SK-N-SH treated with all-trans-retinoic acid at 6 μM for 48 hours (cell line): ENCODE results near the gene RIMBP2.

Experiments
- ATAC-seq: fragments of 200-7000 bp; cut with Tn5 transposase; 3 replicates; pipeline ENCODE4 v1.9.1; 2020; ENCODE audit warnings: mild to moderate bottlenecking, moderate library complexity
- ARNTL ChIP-seq: fragments of 450-650 bp; formaldehyde crosslinking; IDR thresholded peaks from 2 replicates; pipeline ENCODE4 v1.5.0; 2020; ENCODE audit warnings: low read depth, mild to moderate bottlenecking, moderate library complexity, borderline replicate concordance
- BACH2 ChIP-seq: fragments of 250-450 bp; sonication (Bioruptor Pico); IDR thresholded peaks from 2 replicates; pipeline ENCODE4 v1.9.0; 2021; ENCODE audit warnings: mild to moderate bottlenecking, borderline replicate concordance
- CREB5 ChIP-seq: fragments of 250-450 bp; sonication (Bioruptor Pico); IDR thresholded peaks from 2 replicates; pipeline ENCODE4 v1.5.1; 2020; ENCODE audit warnings: low read depth, mild to moderate bottlenecking, moderate library complexity
- CSDC2 ChIP-seq: fragments of 250-450 bp; sonication (Bioruptor Pico); IDR thresholded peaks from 2 replicates; pipeline ENCODE4 v1.5.0; 2020; ENCODE audit warnings: mild to moderate bottlenecking, moderate library complexity
- CSRNP3 ChIP-seq: fragments of 250-450 bp; sonication (Bioruptor Pico); IDR thresholded peaks from 2 replicates; pipeline ENCODE4 v1.5.1; 2021; ENCODE audit warnings: mild to moderate bottlenecking, moderate library complexity
- ESRRG ChIP-seq: fragments of 250-450 bp; sonication (Bioruptor Pico); IDR thresholded peaks from 2 replicates; pipeline ENCODE4 v1.6.1; 2021; ENCODE audit warnings: mild to moderate bottlenecking
- ISL1 ChIP-seq: fragments of 250-450 bp; sonication (Bioruptor Pico); IDR thresholded peaks from 2 replicates; pipeline ENCODE4 v2.1.2; 2022; ENCODE audit warnings: mild to moderate bottlenecking, moderate library complexity
- OSR1 ChIP-seq: fragments of 250-450 bp; sonication (Bioruptor Pico); IDR thresholded peaks from 2 replicates; pipeline ENCODE4 v1.8.0; 2022; ENCODE audit warnings: moderate library complexity, mild to moderate bottlenecking, inconsistent platforms
- PATZ1 ChIP-seq: fragments of 250-450 bp; sonication (Bioruptor Pico); IDR thresholded peaks from 2 replicates; pipeline ENCODE4 v1.8.0; 2020; ENCODE audit warnings: mild to moderate bottlenecking, moderate library complexity, borderline replicate concordance
- PPARA ChIP-seq: fragments of 250-450 bp; sonication (Bioruptor Pico); IDR thresholded peaks from 2 replicates; pipeline ENCODE4 v1.5.0; 2020; ENCODE audit warnings: mild to moderate bottlenecking, borderline replicate concordance
- RARB ChIP-seq: fragments of 250-450 bp; sonication (Bioruptor Pico); IDR thresholded peaks from 2 replicates; pipeline ENCODE4 v1.8.0; 2021; ENCODE audit warnings: mild to moderate bottlenecking, moderate library complexity
- SNAI2 ChIP-seq: fragments of 250-450 bp; sonication (Bioruptor Pico); IDR thresholded peaks from 2 replicates; pipeline ENCODE4 v1.5.0; 2020; ENCODE audit warnings: mild to moderate bottlenecking, moderate library complexity
- TCF4 ChIP-seq: fragments of 250-450 bp; sonication (Bioruptor Pico); IDR thresholded peaks from 2 replicates; pipeline ENCODE4 v1.8.0; 2021; ENCODE audit warnings: mild to moderate bottlenecking, moderate library complexity, borderline replicate concordance
- TOX ChIP-seq: fragments of 250-450 bp; sonication (Bioruptor Pico); IDR thresholded peaks from 2 replicates; pipeline ENCODE4 v1.8.0; 2021; ENCODE audit warnings: mild to moderate bottlenecking, moderate library complexity, borderline replicate concordance
- ZFP3 ChIP-seq: fragments of 250-450 bp; sonication (Bioruptor Pico); IDR thresholded peaks from 2 replicates; pipeline ENCODE4 v1.5.0; 2020; ENCODE audit warnings: mild to moderate bottlenecking, moderate library complexity
- ZFP30 ChIP-seq: fragments of 450-650 bp; formaldehyde crosslinking; IDR thresholded peaks from 2 replicates; pipeline ENCODE4 v1.5.0; 2022; ENCODE audit warnings: mild to moderate bottlenecking, moderate library complexity
- ZNF565 ChIP-seq: fragments of 450-650 bp; formaldehyde crosslinking; conservative IDR thresholded peaks from 2 replicates; pipeline ENCODE4 v1.5.0; 2020; ENCODE audit warnings: low read depth, mild to moderate bottlenecking, moderate library complexity
- ZNF70 ChIP-seq: fragments of 450-650 bp; formaldehyde crosslinking; IDR thresholded peaks from 2 replicates; pipeline ENCODE4 v1.5.0; 2020; ENCODE audit warnings: mild to moderate bottlenecking, moderate library complexity
- ZNF8 ChIP-seq: fragments of 450-650 bp; formaldehyde crosslinking; IDR thresholded peaks from 2 replicates; pipeline ENCODE4 v1.5.0; 2020; ENCODE audit warnings: mild to moderate bottlenecking, moderate library complexity
- TF ChIP-seq, protein P1 (sequence below): fragments of 250-450 bp; sonication (Bioruptor Pico); IDR thresholded peaks from 2 replicates; pipeline ENCODE4 v1.5.0; 2020; ENCODE audit warnings: mild to moderate bottlenecking, moderate library complexity

RIMBP2 gene

DNA sequence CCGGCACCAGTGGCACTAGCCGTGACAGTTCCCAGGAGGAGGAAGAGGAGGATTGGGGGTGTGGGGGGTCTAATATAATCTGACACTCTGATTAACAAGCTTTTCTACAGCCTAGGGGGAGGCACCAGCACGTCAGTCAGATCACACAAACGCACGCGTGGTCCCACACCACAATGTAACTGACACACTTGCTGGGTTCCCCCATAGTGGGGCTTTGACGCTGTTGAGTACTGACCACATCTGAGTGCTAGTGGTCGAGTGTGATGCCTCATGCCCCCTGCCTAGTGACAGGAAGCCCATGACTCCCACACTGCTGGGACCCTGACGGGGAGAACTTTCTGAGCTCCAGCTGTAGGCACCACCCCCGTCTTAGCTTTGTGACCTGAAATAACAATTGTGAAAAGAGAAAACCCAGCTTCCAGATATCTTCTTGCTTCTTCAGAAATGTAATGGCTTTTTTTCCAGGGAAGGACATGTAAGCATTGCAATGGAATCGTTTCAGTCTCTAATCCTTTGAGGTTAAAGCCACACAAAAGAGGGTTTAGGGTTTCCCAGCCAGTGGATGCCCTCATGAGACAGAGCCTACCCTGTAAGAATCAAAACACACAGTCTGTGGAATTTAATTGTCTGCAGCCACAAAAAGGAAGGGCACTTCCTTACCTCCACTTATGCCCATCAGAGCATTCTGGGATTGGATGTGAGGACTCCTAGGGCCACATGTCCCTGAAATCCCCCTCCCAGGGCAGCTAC is 194.5 kb downstream of the RIMBP2 start:
- TF ChIP-seq OSR1 (CRISPR knock-in tag) (no peak), BACH2 (CRISPR knock-in tag) (no peak), PATZ1 (CRISPR knock-in tag) (no peak), ARNTL (no peak)
- TF ChIP-seq, protein P1, sequence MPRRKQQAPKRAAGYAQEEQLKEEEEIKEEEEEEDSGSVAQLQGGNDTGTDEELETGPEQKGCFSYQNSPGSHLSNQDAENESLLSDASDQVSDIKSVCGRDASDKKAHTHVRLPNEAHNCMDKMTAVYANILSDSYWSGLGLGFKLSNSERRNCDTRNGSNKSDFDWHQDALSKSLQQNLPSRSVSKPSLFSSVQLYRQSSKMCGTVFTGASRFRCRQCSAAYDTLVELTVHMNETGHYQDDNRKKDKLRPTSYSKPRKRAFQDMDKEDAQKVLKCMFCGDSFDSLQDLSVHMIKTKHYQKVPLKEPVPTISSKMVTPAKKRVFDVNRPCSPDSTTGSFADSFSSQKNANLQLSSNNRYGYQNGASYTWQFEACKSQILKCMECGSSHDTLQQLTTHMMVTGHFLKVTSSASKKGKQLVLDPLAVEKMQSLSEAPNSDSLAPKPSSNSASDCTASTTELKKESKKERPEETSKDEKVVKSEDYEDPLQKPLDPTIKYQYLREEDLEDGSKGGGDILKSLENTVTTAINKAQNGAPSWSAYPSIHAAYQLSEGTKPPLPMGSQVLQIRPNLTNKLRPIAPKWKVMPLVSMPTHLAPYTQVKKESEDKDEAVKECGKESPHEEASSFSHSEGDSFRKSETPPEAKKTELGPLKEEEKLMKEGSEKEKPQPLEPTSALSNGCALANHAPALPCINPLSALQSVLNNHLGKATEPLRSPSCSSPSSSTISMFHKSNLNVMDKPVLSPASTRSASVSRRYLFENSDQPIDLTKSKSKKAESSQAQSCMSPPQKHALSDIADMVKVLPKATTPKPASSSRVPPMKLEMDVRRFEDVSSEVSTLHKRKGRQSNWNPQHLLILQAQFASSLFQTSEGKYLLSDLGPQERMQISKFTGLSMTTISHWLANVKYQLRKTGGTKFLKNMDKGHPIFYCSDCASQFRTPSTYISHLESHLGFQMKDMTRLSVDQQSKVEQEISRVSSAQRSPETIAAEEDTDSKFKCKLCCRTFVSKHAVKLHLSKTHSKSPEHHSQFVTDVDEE (CRISPR knock-in tag), result no peak
- no peak for ATAC-seq

DNA sequence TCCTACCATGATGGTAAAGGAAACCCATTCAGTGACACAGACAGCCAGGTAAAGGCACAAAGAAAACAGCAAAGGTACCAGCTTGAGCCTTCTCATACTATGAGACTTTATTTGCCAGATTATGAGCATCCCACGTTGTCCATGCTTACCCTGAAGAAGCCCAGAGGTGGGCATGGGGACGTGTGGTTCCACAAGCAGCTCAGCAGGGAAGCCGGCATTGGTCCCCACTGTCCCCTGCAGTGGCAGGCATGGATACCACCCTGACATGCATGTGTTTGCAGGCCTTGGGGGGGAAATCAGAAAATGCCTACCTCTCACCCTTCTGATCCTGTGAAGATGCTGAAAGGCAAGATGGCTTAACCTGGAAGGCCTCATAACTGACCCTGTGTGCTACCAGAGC is 195.3 kb downstream of the RIMBP2 start:
- TF ChIP-seq PATZ1 (CRISPR knock-in tag) (no peak), TOX (CRISPR knock-in tag) (no peak), ZNF565 (CRISPR knock-in tag) (no peak), ZFP3 (CRISPR knock-in tag) (no peak), CSRNP3 (CRISPR knock-in tag) (no peak), CSDC2 (CRISPR knock-in tag) (no peak), BACH2 (CRISPR knock-in tag) (no peak), OSR1 (CRISPR knock-in tag) (no peak), ZNF70 (CRISPR knock-in tag) (no peak), ISL1 (CRISPR knock-in tag) (no peak), TCF4 (CRISPR knock-in tag) (no peak), SNAI2 (CRISPR knock-in tag) (no peak), ARNTL (no peak), PPARA (no peak), ESRRG (CRISPR knock-in tag) (no peak), ZFP30 (CRISPR knock-in tag) (no peak), RARB (CRISPR knock-in tag) (no peak), ZNF8 (CRISPR knock-in tag) (no peak), CREB5 (CRISPR knock-in tag) (no peak)
- ATAC-seq, result no peak

GRCh38 chr12:130517588-130517987 is 198.5 kb downstream of the RIMBP2 start:
- no peak for TF ChIP-seq TCF4 (CRISPR knock-in tag)
- no peak for TF ChIP-seq ZFP30 (CRISPR knock-in tag)
- TF ChIP-seq ZNF70 (CRISPR knock-in tag), result no peak
- no peak for TF ChIP-seq ESRRG (CRISPR knock-in tag)
- no peak for TF ChIP-seq CSDC2 (CRISPR knock-in tag)
- TF ChIP-seq OSR1 (CRISPR knock-in tag), result no peak
- no peak for TF ChIP-seq PPARA
- TF ChIP-seq ZNF565 (CRISPR knock-in tag), result no peak
- TF ChIP-seq SNAI2 (CRISPR knock-in tag), result no peak
- no peak for TF ChIP-seq ISL1 (CRISPR knock-in tag)
- no peak for TF ChIP-seq TOX (CRISPR knock-in tag)
- TF ChIP-seq BACH2 (CRISPR knock-in tag), result no peak
- TF ChIP-seq CSRNP3 (CRISPR knock-in tag), result no peak
- TF ChIP-seq ZNF8 (CRISPR knock-in tag), result no peak
- ATAC-seq, result no peak
